GM21526 (cell line): Measurements from ENCODE around the gene THRB.

ENCODE experiments used
- ATAC-seq: cut with Tn5 transposase; IDR thresholded peaks from one replicate; pipeline ENCODE4 v1.9.1; 2021; ENCODE audit warnings: moderate library complexity; ENCODE audit not compliant: unreplicated experiment, low FRiP score

Gene THRB

DNA sequence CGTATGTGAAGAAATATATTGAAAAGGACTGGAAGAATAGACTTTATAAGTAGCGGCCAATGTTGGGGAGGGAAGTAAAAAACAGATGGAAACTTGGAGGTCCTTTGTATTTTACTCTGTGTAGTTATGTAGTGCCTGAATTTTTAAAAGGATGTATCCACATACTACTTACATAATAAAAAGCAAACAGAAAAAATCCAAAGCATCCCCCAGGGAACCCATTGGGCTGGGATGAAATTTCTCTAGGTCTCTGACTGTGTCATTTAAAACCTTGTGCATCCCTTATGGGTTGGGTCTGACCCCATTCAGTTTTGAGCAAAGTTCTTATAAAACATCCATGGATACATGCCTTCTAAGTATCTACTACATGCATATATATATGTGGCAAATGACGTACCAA, 408.4 kb downstream of the THRB start:
- no peak for ATAC-seq

GRCh38 chr3:24072193-24072592, 422.5 kb downstream of the THRB start:
- no peak for ATAC-seq

DNA sequence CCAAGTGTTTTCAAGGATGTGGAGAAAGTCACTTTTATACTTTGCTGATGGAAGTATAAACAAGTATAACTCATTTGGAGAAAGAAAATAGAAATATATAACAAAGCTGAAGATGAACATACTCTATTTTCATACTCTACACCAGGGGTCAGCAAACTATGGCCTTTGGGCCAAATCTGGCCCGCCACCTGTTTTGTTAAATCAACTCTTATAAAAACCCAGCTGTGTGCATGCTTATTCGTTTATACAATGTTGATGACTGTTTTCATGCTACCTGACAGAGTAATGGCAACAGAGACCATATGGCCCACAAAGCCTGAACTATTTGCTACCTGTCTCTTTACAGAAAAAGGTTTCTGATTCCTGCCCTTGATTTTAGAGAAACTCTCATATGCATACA, 425.6 kb downstream of the THRB start:
- no peak for ATAC-seq

DNA sequence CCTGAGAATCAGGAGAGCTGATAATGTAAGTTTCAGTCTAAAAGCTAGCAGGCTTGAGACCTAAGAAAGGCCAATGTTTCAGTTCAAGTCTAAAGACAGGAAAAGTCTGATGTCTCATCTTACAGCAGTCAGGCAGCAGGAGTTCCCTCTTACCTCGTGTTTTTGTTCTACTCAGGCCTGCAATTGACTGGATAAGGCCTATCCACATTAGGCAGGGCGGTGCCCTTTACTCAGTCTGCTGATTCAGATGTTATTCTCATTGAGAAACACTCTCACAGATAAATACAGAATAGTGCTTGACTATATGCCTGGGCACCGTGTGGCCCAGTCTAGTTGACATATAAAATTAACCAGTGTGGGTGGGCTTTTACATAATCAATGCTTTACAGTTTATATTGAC, 427.2 kb downstream of the THRB start:
- no peak for ATAC-seq
